ENCODE results near the gene NFIX. TPM values are rescaled to one million over a fixed set of nuclear protein-coding genes. Genes with fewer than 3 reads are reported as not detected.

Gene NFIX
- total and polyA plus RNA-seq, 2 experiments from 2014 or later = 0.06 to 0.14 TPM

DNA sequence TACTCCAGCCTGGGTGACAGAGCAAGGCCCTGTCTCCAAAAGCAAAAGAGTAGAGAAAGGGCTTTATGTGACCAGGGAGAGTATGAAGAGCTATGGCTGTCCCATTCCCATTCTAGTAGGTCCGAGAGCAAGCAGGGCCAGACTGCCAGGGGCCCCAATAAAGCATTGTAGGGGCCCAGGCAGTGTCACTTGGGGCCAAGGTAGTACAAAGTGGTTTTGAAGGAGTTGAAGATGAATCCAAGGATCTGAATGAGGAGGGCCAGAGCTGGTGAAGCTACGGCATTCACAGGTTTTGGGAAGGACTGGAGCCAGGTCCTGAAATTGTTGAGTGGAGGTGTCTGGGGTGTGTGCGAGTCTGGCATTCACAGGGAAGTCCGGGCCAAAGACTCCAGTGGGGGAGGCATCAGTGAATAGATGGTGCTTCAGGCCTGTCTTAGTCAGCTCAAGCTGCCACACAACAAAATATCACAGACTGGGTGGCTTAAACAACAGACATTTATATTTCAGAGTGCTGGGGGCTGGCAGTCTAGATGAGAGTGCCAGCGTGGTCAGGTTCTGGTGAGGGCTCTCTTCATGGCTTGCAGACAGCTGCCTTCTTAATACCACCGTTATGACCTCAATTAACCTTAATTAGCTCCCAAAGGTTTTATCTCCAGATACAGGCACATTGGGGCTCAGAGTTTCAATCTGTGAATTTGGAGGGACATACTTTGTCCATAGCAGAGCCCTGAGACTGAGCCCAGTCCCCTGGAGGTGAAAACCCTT is 132.7 kb downstream of the NFIX start:
- H3K27ac ChIP-seq (ENCODE audit: low read depth) = no peak overlapping the region
- no peak for TF ChIP-seq CREB1 (CRISPR knock-in tag; IDR thresholded peaks at IDR 0.05; ENCODE audit: low read depth)
- TF ChIP-seq ZNF331 (CRISPR knock-in tag; IDR thresholded peaks at IDR 0.05; ENCODE audit: low read depth) = no peak
- no peak for TF ChIP-seq EZH2phosphoT487 (IDR thresholded peaks at IDR 0.05; ENCODE audit: unreplicated experiment)
- no peak for TF ChIP-seq EZH2 (IDR thresholded peaks at IDR 0.05; ENCODE audit: low read depth, unreplicated experiment)
- TF ChIP-seq, protein P1, sequence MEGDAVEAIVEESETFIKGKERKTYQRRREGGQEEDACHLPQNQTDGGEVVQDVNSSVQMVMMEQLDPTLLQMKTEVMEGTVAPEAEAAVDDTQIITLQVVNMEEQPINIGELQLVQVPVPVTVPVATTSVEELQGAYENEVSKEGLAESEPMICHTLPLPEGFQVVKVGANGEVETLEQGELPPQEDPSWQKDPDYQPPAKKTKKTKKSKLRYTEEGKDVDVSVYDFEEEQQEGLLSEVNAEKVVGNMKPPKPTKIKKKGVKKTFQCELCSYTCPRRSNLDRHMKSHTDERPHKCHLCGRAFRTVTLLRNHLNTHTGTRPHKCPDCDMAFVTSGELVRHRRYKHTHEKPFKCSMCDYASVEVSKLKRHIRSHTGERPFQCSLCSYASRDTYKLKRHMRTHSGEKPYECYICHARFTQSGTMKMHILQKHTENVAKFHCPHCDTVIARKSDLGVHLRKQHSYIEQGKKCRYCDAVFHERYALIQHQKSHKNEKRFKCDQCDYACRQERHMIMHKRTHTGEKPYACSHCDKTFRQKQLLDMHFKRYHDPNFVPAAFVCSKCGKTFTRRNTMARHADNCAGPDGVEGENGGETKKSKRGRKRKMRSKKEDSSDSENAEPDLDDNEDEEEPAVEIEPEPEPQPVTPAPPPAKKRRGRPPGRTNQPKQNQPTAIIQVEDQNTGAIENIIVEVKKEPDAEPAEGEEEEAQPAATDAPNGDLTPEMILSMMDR (conservative IDR thresholded peaks at IDR 0.05; ENCODE audit: low read depth in 2 of 2) = no peak
- TF ChIP-seq, protein P2, sequence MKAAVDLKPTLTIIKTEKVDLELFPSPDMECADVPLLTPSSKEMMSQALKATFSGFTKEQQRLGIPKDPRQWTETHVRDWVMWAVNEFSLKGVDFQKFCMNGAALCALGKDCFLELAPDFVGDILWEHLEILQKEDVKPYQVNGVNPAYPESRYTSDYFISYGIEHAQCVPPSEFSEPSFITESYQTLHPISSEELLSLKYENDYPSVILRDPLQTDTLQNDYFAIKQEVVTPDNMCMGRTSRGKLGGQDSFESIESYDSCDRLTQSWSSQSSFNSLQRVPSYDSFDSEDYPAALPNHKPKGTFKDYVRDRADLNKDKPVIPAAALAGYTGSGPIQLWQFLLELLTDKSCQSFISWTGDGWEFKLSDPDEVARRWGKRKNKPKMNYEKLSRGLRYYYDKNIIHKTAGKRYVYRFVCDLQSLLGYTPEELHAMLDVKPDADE (IDR thresholded peaks at IDR 0.05) = no peak
- no peak for TF ChIP-seq NANOG (IDR thresholded peaks at IDR 0.05; ENCODE audit: borderline replicate concordance)
- no peak for TF ChIP-seq ZNF462 (CRISPR knock-in tag; IDR thresholded peaks at IDR 0.05)
- no peak for TF ChIP-seq POLR2AphosphoS5 (IDR thresholded peaks at IDR 0.05; ENCODE audit: low read depth)
- no peak for TF ChIP-seq ZNF114 (CRISPR knock-in tag; IDR thresholded peaks at IDR 0.05)
- TF ChIP-seq REST (IDR thresholded peaks at IDR 0.05; ENCODE audit: unreplicated experiment) = no peak
- no peak for TF ChIP-seq JUNB (IDR thresholded peaks at IDR 0.05; ENCODE audit: unreplicated experiment)
- no peak for TF ChIP-seq STAT1 (IDR thresholded peaks at IDR 0.05; ENCODE audit: unreplicated experiment)
- no peaks in the 10 kb centered on the region for H3K9me3 Mint-ChIP-seq
- no peak overlapping the region for H3K27ac Mint-ChIP-seq
- H3K4me1 ChIP-seq (ENCODE audit: insufficient read depth) = no peaks in the 10 kb centered on the region
- H3F3A ChIP-seq (replicated peaks; ENCODE audit: low read depth) = no peaks in the 10 kb centered on the region; the same call in 1 of the 2 replicates
- peaks cover 9% of the 10 kb centered on the region for H3K4me1 Mint-ChIP-seq
- H3K79me2 ChIP-seq (replicated peaks; ENCODE audit: insufficient read depth) = peaks cover 100% of the 10 kb centered on the region
- no peak overlapping the region for H3K4me2 ChIP-seq
- no peaks in the 10 kb centered on the region for H3K27me3 ChIP-seq (ENCODE audit: insufficient read depth)
- H2AFZ ChIP-seq = no peak overlapping the region
- H3K36me3 Mint-ChIP-seq (ENCODE audit: low read depth) = peaks cover 33% of the 10 kb centered on the region
- no peak overlapping the region for H3K4me3 ChIP-seq
- H3K36me3 ChIP-seq (ENCODE audit: insufficient read depth) = no peaks in the 10 kb centered on the region
- H3K4me3 Mint-ChIP-seq = no peak overlapping the region
- H3K27me3 Mint-ChIP-seq (ENCODE audit: insufficient read depth, low read depth, poor library complexity) = peaks cover 11% of the 10 kb centered on the region
- H4K20me1 ChIP-seq (replicated peaks; ENCODE audit: insufficient read depth) = peaks cover 93% of the 10 kb centered on the region
- no peaks in the 10 kb centered on the region for H3K9me2 ChIP-seq (ENCODE audit: insufficient read depth)
- no peak for DNase-seq (ENCODE audit: low spot score)
- no peak for ATAC-seq

Measured in GM23338 (cell line).